CD8-positive, alpha-beta memory T cell (primary cell): ENCODE data around the gene ACY1. TPM values are rescaled to one million over a fixed set of nuclear protein-coding genes. Genes with fewer than 3 reads are reported as not detected.
A peak's percentile ranks its signal among the peaks of the same experiment; 100 is the strongest.

ENCODE experiments used
- CTCF ChIA-PET: fragments of 350-600 bp; sonication (Branson Sonifier 250); formaldehyde crosslinking; loops from one replicate; lab custom pipeline; 2021; ENCODE audit warnings: antibody characterized with exemption; lab: Charles Lee
- POLR2A ChIA-PET: fragments of 350-600 bp; sonication (Branson Sonifier 250); formaldehyde crosslinking; loops from one replicate; lab custom pipeline; 2021; ENCODE audit warnings: antibody characterized with exemption; lab: Charles Lee
- DNase-seq, 5 donors: peaks; one replicate each; pipeline versions ENCODE4 v3.0.0 to v3.0.0-alpha.2; 2020 to 2022; ENCODE audit warnings: mixed read lengths in 1 of 5
- H3K27ac ChIP-seq: one replicate; pipeline ENCODE4 v1.7.0; 2013; ENCODE audit warnings: low read depth, mild to moderate bottlenecking, low read length, moderate library complexity
- H3K27me3 ChIP-seq: 2 replicates; pipeline ENCODE4 v1.7.0; 2013; ENCODE audit warnings: low read length, mild to moderate bottlenecking; ENCODE audit not compliant: insufficient read depth, poor library complexity, severe bottlenecking
- H3K36me3 ChIP-seq: 2 replicates; pipeline ENCODE4 v1.7.0; 2013; ENCODE audit warnings: mild to moderate bottlenecking, low read length, moderate library complexity; ENCODE audit not compliant: insufficient read depth
- H3K4me1 ChIP-seq: 2 replicates; pipeline ENCODE4 v1.7.0; 2013; ENCODE audit warnings: mild to moderate bottlenecking, low read length, moderate library complexity; ENCODE audit not compliant: insufficient read depth
- H3K4me3 ChIP-seq: 2 replicates; pipeline ENCODE4 v1.7.0; 2013; ENCODE audit warnings: mild to moderate bottlenecking, low read length
- H3K9me3 ChIP-seq: 2 replicates; pipeline ENCODE4 v1.7.0; 2013; ENCODE audit warnings: mild to moderate bottlenecking, low read length
- H3K27ac Mint-ChIP-seq, 8 donors: one replicate each; pipeline ENCODE4 v1.8.0; 2020 to 2021; ENCODE audit warnings: mixed read lengths in 8 of 8, mild to moderate bottlenecking in 6 of 8, inconsistent platforms in 3 of 8, moderate library complexity in 3 of 8
- H3K27me3 Mint-ChIP-seq, 2 donors: one replicate each; pipeline ENCODE4 v1.8.0; 2020 to 2021; ENCODE audit warnings: mixed read lengths in 2 of 2, mild to moderate bottlenecking in 1 of 2, moderate library complexity in 1 of 2
- H3K36me3 Mint-ChIP-seq, 3 donors: one replicate each; pipeline ENCODE4 v1.8.0; 2020 to 2021; ENCODE audit warnings: mixed read lengths in 3 of 3, inconsistent platforms in 1 of 3, mild to moderate bottlenecking in 1 of 3
- H3K4me1 Mint-ChIP-seq, 3 donors: one replicate each; pipeline ENCODE4 v1.8.0; 2020 to 2021; ENCODE audit warnings: mixed read lengths in 3 of 3, inconsistent platforms in 1 of 3, mild to moderate bottlenecking in 1 of 3
- H3K4me3 Mint-ChIP-seq, 7 donors: one replicate each; pipeline ENCODE4 v1.8.0; 2020 to 2021; ENCODE audit warnings: mixed read lengths in 7 of 7, mild to moderate bottlenecking in 6 of 7, moderate library complexity in 4 of 7, inconsistent platforms in 2 of 7
- H3K9me3 Mint-ChIP-seq, 5 donors: one replicate each; pipeline ENCODE4 v1.8.0; 2020 to 2022; ENCODE audit warnings: mixed read lengths in 5 of 5, mild to moderate bottlenecking in 3 of 5, moderate library complexity in 2 of 5, inconsistent platforms in 1 of 5
- polyA plus RNA-seq: library from polyadenylated mRNA; unstranded; fragments of 300-500 nt; fragmentation: Illumina TruSeq; gene quantifications from one replicate; pipeline ENCODE4 v1.2.3, GENCODE V29; 2021
- total RNA-seq, 2 experiments: library from RNA; stranded (reverse); gene quantifications; one replicate each; pipeline ENCODE4 v1.2.3, GENCODE V29; 2021

Gene ACY1
- total and polyA plus RNA-seq, 3 experiments from 2014 or later = 13.8 to 49.0 (median 46.1) TPM

DNA sequence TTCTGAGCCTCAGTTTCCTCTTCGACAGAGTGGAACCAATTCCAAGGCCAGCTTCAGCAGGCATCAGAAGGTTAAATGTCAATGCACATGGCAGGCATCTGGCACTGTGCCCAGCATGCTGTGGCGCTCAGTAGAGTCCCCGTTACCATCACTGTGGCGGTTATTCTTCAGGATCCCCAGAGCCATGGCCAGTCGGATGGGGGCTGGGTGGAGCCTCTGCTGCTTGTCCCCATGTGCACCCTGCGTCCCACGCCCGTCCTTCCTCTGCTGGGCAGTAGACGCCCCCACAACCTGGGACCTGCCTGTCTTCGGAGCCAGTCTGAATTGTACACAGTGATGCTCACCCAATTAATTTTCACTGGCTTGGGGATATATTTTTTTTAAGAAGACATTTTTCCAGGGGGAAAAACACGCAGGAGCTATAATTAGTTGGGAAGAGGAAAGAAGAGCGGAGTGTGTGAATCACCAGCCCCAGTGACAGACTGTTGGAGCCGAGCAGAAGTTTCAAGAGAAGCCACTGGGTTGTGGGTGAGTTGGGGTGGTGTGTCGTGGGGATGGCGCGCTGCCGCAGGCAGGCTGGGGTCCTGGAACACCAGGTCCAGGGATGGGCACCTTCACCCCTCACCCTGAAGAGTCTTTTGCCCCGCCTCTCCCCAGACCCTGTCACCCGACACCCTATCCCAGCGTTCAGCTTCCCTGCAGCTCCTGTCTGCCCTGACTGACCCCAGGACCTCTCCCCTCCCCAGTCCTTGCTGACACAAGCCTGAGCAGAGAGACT, 39.2 kb downstream of the ACY1 start:
- Histone ChIP-seq H3K9me3 (no peaks in the 10 kb centered on the region), H3K27ac (no peak overlapping the region), H3K4me1 (no peaks in the 10 kb centered on the region), H3K4me3 (no peak overlapping the region), H3K36me3 (no peaks in the 10 kb centered on the region), H3K27me3 (no peaks in the 10 kb centered on the region)
- ChIA-PET CTCF (interaction anchor here (0.7 kb wide), 1 partner anchor 188 kb away, joined by 3 read pairs; no protein-coding TSS in a partner anchor), POLR2A (no interaction called here)
- H3K27ac Mint-ChIP-seq = peak overlapping the region in 1 of 8 donors; percentile 32
- no peaks in the 10 kb centered on the region for H3K4me1 Mint-ChIP-seq
- H3K4me3 Mint-ChIP-seq = no peak overlapping the region
- H3K36me3 Mint-ChIP-seq = no peaks in the 10 kb centered on the region
- DNase-seq = no peak
- peaks cover 0 to 1% of the 10 kb centered on the region in 2 donors for H3K27me3 Mint-ChIP-seq
- no peaks in the 10 kb centered on the region for H3K9me3 Mint-ChIP-seq

DNA sequence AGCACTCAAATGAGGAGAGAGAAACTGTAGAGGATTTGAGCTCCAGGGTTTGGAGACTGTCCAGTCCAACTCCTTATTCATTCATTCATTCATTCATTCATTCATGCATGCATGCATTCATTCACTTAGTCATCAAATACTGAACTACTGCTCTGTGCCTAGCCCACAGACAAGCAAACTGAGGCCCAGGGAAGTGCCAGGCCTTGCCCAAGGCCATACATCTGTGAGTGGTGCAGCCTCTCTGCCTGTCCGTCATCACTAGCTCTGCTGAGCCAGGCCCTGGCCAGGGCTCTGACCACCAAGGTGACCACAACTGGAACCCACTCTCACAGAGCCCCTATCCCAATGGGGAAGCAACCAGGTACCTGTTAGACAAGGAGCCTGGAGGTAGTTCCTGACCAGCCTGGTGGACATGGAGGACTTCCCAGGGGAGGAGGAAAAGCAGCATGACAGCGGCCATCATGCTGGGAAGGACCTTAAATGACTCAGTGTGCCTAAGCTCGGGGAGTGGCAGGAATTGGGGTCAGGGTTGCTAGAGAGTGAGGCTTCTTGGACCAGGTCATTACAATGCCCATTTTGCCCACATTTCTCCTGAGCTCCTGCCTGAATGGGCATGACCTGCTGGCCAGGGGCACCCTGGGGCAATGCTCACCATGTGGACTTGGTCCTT, 39.9 kb downstream of the ACY1 start:
- H3K4me1 Mint-ChIP-seq = no peaks in the 10 kb centered on the region
- Histone ChIP-seq H3K9me3 (no peaks in the 10 kb centered on the region), H3K27me3 (no peaks in the 10 kb centered on the region), H3K4me1 (no peaks in the 10 kb centered on the region), H3K27ac (no peak overlapping the region), H3K36me3 (no peaks in the 10 kb centered on the region), H3K4me3 (no peak overlapping the region)
- no peak for DNase-seq
- H3K36me3 Mint-ChIP-seq = no peaks in the 10 kb centered on the region
- peaks cover 0 to 1% of the 10 kb centered on the region in 2 donors for H3K27me3 Mint-ChIP-seq
- ChIA-PET POLR2A (no interaction called here), CTCF (interaction anchor here (0.7 kb wide), 1 partner anchor 187 kb away, joined by 3 read pairs; no protein-coding TSS in a partner anchor)
- no peak overlapping the region for H3K4me3 Mint-ChIP-seq
- peak overlapping the region in 1 of 8 donors; percentile 64 for H3K27ac Mint-ChIP-seq
- no peaks in the 10 kb centered on the region for H3K9me3 Mint-ChIP-seq

DNA sequence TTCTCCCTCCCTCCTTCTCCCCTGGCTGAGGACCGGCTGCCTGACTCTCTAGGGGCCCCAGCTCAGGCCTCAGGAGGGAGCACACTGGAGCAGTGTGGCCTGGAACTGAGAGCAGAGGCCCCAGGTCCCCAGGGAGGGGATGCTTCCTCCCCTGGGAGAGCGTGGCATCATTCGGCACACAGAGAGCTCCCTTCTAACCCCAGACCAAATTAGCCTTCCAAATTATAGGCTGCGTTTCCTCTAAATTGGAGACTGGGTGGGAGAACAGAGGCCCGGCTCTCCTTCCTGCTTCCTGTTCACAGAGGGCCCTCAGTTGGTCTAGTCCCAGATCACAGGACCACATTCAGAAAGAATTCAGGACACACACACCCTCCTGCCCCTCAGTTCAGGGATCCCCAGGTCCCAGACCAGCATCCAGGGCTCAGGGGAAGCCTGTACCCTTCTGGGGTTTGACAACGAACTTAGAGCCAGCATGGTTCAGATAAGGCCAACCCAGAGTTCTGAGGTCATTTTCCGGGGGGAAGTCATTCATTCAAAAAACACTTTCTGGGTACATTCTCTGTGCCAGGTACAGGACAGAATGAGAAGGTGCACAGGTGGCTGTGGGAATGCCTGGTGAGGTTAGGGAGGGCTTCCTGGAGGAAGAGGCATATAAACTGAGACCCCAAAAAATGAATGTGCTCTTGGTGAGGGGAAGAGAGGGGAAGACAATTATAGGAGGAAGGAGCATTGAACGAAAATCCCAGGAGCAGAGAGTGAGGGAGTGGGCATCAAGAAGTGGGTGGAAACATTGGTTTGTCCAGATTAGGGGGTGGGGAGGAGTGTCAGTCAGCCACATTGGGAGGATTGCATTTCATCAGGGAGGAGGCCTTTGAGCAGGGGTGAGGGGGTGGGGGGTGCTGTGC, 40.8 kb downstream of the ACY1 start:
- peaks cover 0 to 1% of the 10 kb centered on the region in 2 donors for H3K27me3 Mint-ChIP-seq
- no peak overlapping the region for H3K4me3 Mint-ChIP-seq
- no peaks in the 10 kb centered on the region for H3K36me3 Mint-ChIP-seq
- H3K9me3 ChIP-seq = no peaks in the 10 kb centered on the region
- no peak overlapping the region for H3K4me3 ChIP-seq
- H3K27me3 ChIP-seq = no peaks in the 10 kb centered on the region
- no peaks in the 10 kb centered on the region for H3K9me3 Mint-ChIP-seq
- no peak overlapping the region for H3K27ac ChIP-seq
- CTCF ChIA-PET = no interaction called here
- POLR2A ChIA-PET = no interaction called here
- H3K4me1 ChIP-seq = no peaks in the 10 kb centered on the region
- no peak overlapping the region for H3K27ac Mint-ChIP-seq
- no peaks in the 10 kb centered on the region for H3K36me3 ChIP-seq
- DNase-seq = no peak
- no peaks in the 10 kb centered on the region for H3K4me1 Mint-ChIP-seq

DNA sequence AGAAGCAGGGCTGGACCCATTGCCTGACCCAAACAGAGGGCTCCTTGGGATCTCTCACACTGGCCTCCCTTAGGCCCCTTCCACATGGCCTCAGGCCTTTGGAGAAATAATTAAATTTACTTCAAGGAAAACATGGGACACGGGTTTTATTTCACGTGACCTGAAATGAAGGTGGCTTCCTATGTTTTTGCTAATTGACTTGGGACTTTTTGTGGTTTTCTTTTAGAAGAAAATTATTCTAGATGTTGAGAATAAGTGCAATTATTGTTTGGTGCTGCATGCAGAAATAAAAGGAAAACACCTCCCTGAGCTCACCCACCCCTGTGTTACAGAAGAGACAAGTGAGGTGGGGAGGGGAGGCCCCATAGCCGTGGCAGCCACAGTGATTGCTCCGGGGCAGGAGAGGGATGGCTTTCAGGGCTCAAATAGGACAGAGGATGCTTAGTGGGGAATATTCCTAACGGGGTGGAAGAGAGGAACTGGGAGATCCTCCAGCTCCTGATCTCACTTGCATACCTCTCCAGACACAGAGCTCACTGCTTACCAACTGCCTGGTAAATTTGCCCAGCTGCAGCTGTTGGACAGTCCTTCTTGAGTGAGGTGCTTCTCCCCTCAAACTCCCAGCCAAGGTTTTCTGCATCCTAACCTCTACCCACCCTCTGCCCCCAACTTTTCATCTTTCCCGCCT, 41.6 kb downstream of the ACY1 start:
- ChIA-PET POLR2A (no interaction called here), CTCF (no interaction called here)
- H3K4me3 ChIP-seq = no peak overlapping the region
- H3K27me3 Mint-ChIP-seq = peaks cover 0 to 1% of the 10 kb centered on the region in 2 donors
- H3K9me3 ChIP-seq = no peaks in the 10 kb centered on the region
- no peaks in the 10 kb centered on the region for H3K4me1 ChIP-seq
- H3K36me3 Mint-ChIP-seq = no peaks in the 10 kb centered on the region
- no peaks in the 10 kb centered on the region for H3K4me1 Mint-ChIP-seq
- H3K36me3 ChIP-seq = no peaks in the 10 kb centered on the region
- H3K27ac ChIP-seq = no peak overlapping the region
- H3K27me3 ChIP-seq = no peaks in the 10 kb centered on the region
- no peaks in the 10 kb centered on the region for H3K9me3 Mint-ChIP-seq
- DNase-seq = no peak
- H3K27ac Mint-ChIP-seq = no peak overlapping the region
- H3K4me3 Mint-ChIP-seq = peak overlapping the region in 1 of 7 donors; percentile 54

DNA sequence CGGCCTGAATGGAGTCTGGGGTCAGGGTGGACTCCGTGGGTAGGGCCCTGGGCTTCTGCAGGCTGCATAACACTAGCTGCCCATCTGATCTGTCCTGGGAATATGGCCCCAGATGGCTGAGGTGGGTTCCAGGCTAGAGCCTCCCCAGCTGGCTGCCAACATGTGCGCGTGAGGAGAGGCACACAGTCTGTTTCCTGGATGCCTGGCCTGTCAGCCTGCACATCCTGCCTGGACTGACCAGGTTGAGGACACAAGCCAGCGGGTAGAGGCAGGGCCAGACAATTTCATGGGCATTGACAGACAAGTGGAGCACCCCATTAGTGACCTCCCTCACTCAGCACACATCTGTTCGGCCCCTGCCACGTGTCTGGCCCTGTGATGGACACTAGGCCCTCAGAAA, 42.1 kb downstream of the ACY1 start:
- H3K36me3 Mint-ChIP-seq = no peaks in the 10 kb centered on the region
- no peaks in the 10 kb centered on the region for H3K36me3 ChIP-seq
- no peak overlapping the region for H3K4me3 ChIP-seq
- no peaks in the 10 kb centered on the region for H3K27me3 ChIP-seq
- H3K27me3 Mint-ChIP-seq = peaks cover 0 to 1% of the 10 kb centered on the region in 2 donors
- no peak overlapping the region for H3K27ac ChIP-seq
- no peaks in the 10 kb centered on the region for H3K9me3 ChIP-seq
- H3K4me3 Mint-ChIP-seq = no peak overlapping the region
- H3K9me3 Mint-ChIP-seq = no peaks in the 10 kb centered on the region
- CTCF ChIA-PET = no interaction called here
- no peak overlapping the region for H3K27ac Mint-ChIP-seq
- no peaks in the 10 kb centered on the region for H3K4me1 Mint-ChIP-seq
- DNase-seq = no peak
- POLR2A ChIA-PET = no interaction called here
- no peaks in the 10 kb centered on the region for H3K4me1 ChIP-seq

DNA sequence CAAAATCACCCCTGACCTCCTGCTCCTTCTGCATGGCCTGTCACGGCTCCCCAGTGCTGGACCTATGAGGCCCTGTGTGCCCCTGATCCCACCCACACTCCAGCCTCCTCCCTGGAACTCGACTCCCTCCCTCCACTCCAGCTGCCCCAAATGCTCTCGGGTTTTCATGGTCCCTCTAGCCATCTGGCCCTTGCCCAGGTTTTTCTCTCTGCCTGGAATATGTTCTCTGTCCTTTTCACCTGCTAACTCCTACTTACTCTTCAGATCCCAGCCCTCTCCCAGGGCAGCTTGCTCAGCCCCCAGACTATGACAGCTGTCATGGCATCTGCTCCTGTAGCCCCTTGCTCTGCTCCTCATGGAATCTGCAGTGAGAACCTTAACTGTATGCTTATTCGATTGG, 42.7 kb downstream of the ACY1 start:
- Histone ChIP-seq H3K4me3 (no peak overlapping the region), H3K36me3 (no peaks in the 10 kb centered on the region), H3K27ac (no peak overlapping the region), H3K4me1 (no peaks in the 10 kb centered on the region), H3K27me3 (no peaks in the 10 kb centered on the region), H3K9me3 (no peaks in the 10 kb centered on the region)
- Mint-ChIP-seq H3K4me3 (no peak overlapping the region), H3K27me3 (peaks cover 0 to 1% of the 10 kb centered on the region in 2 donors), H3K36me3 (no peaks in the 10 kb centered on the region), H3K27ac (peak overlapping the region in 2 of 8 donors; percentile 7 to 38), H3K4me1 (no peaks in the 10 kb centered on the region), H3K9me3 (no peaks in the 10 kb centered on the region)
- CTCF ChIA-PET = no interaction called here
- DNase-seq = no peak
- POLR2A ChIA-PET = no interaction called here

DNA sequence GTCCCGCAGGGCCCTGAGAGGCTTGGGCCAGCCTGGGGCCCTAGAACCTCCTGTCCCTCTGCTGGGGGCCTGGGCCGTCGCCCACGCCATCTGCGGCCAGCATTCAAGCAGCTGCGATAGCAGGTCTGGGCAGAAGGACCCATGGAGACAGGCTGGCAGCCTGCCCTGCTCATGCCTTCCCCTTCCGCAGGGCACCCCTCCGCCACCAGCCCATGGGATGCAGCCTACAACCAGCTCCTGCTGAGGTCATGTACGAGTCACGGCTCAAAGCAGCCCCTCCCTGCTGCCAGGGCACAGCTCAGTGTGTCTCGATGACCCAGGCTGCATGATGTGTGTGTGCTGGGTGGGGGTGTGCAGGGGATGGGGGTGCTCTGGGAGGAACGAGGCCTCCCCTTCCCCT, 45.2 kb downstream of the ACY1 start:
- Mint-ChIP-seq H3K27ac (no peak overlapping the region), H3K27me3 (no peaks in the 10 kb centered on the region), H3K36me3 (no peaks in the 10 kb centered on the region), H3K9me3 (no peaks in the 10 kb centered on the region), H3K4me3 (no peak overlapping the region), H3K4me1 (no peaks in the 10 kb centered on the region)
- POLR2A ChIA-PET = no interaction called here
- Histone ChIP-seq H3K36me3 (no peaks in the 10 kb centered on the region), H3K4me1 (no peaks in the 10 kb centered on the region), H3K4me3 (no peak overlapping the region), H3K27ac (no peak overlapping the region), H3K9me3 (no peaks in the 10 kb centered on the region), H3K27me3 (no peaks in the 10 kb centered on the region)
- CTCF ChIA-PET = no interaction called here
- DNase-seq = no peak
